Superior temporal gyrus (tissue), 1 donor: ENCODE data around the gene CCDC66.
"Not testable (repeated sequence)": the region's sequence is repeated elsewhere in the genome, so short reads cannot be mapped to it uniquely, and the experiment has no call there.

Experiments
- DNase-seq: peaks from one replicate; pipeline ENCODE4 v3.0.0-alpha.2; 2016; ENCODE audit errors: extremely low spot score

Gene CCDC66

DNA sequence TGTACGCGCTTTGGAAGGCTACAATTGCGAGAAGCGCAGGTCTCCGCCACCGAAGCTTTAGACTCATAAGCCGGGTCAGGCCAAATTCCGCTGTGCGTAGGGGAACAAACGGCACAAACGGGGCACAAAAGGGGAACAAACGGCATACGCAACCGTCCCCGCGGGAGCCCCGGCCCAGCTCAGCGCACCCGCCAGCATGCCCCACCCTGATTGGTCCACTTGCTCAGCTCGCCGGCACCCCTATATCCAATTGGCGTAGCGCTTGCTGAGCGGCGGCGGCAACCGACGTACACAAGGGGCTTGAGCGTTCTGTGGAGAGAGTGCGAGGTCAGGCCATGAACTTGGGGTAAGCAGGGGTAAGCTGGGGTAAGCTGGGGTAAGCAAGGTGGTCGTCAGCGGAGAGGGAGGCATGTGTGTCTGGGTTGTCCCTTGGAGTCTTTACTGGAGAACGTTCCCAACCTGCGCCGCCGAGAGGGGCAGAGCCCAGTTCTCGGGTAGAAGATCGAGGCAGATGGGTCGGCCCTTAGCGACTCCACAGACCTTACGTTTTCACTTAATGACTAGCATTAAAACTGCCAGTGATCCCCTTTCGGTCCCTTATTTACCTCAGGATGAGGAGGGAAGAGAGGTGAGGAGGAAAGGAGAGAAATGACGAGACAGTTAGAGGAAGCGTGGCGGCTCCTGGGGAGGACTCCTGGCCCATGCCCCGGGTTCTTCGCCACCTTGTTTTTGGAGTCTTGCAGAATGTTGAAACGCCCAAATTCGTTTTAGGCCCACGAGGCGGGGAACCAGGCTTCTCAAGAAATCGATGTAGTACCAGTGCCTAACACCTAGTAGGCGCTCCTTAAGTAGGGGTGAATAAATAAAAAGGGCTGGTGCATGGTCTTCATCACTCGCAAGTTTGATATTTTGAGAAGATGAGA is at the start of gene CCDC66:
Gene CCDC66 (plus strand): TSS at position 268 of the 923 bp plus-strand sequence. CDS start 68 bp downstream, at position 336.
- peak; percentile 89 for DNase-seq

DNA sequence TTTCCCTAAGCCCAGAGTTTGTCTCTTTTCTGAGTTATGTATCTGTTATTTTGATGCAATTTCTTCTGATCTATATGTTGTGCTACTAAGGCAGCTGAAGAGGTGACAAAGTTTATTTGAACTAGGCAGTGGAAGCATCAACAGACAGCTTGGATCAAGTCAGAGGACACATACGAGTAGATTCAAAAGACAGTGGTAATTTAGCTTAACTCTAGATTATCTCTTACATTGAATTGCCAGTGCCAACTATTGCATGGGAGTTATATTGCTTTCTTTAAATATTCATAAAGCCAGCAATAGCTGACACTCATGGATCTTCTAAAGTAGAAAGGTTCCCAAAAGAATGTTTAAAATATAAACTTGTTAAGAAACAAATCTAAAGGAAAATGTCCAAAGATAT is 37.3 kb upstream of the CCDC66 start:
- no peak for DNase-seq

DNA sequence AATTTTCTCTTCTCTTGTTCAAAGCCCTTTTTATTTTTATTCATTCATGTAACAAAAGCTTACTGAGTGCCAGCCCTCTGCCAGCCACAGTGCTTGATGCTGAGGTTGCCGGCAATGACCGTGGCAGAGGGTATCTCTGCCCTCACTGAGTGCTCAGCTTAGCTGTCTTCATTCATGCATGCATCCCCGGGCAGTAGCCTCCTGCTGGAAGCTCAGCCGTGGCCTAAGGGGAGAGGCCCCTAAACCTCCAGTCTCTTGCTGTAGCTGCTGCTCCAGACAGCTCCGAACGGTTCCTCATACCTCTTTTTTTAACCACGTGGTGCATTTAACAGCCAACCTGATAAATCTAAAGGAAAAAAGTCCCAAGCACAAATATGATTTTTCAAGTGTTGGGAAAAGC is 34.6 kb upstream of the CCDC66 start:
- no peak for DNase-seq

DNA sequence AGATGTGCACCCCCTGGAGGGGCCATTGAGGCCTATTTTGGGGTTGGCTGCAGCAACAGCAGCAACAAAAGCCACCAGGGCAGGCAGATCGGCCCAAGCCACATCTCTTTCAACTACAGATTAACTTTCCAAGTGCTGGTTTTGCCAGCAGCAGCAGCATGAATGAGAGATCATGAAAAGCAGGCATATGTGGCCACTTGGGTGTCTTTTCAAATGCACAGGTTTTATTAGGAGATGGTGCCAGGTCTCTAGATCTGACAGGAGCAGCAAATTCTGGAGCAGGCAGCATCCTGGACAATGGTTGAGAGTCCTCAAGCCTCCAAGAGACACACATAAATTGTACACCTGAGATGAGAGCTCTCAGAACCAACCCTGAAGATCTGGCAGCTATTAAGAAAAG is 31.7 kb upstream of the CCDC66 start:
- no peak for DNase-seq

DNA sequence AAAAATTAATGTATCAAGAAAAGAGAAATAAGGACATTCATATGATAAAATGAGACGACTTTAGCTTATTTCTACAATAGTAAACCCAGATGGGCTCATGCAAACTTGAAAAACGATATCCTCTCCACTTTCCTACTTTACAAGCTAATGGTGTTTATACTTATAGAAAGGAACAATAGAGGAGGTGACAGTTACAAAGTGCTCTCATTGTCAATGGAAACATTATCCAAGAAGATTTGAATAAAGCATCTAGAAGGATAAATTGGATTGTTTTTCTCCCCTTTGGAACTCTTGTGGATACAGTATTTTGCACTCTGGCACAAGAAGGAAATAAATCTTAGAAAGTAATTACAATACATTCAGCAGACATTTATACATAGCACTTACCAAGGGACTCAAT is 20.2 kb upstream of the CCDC66 start:
- no peak for DNase-seq

DNA sequence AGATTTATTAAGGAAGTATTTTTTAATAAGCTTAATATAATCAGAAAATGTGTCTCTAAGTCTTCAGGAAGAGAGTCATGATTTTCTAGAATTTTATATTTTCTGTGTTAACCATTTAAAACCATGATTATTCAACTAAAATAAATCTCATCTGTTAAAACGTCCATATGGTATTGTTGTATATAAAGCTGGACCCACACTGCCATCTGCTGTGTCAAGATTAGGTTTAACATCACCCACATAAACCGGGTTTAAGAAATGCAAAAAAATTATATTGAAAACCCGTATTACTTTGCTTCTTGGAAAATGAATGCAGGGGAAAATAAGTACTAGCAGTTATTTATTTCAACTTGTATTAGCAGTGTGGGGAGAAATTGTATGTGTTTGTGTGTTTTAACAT is 9.5 kb upstream of the CCDC66 start:
- peak; percentile 54 for DNase-seq

DNA sequence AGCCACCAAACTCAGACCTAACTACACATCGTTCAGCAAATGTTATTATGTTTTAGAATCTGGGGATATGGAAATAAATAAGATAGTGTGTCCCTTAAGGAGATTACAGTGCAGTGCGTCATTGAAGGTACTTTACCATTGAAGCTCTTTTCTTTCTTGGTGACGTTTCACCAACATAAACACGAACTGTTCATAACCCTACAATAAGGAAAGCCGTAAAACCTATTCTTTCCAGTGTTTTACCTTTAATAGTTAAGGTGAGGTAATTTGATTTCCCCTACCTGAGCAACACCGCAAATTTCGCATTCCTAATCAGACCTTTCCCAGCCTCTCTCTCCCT is 826 bp downstream of the CCDC66 start:
- no peak for DNase-seq

DNA sequence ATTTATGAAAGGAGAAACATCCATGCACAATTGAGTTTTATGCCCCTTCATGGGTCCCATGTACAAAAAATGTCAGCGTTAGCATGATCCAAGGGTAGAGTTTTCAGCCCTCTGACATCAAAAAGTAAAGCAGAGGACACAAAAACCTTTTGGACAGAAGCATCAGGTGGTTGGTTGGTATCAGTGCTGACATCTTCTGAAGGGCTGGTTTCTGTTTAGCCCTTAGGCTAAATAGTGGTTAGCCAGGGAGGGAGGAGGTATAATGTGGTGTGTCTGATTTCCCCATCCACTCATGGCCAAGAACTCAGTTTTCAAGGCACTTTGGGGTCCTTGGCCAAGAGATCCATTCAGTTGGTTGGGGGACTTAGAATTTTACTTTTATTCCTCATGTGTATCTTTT is 16.5 kb downstream of the CCDC66 start:
- no peak for DNase-seq

DNA sequence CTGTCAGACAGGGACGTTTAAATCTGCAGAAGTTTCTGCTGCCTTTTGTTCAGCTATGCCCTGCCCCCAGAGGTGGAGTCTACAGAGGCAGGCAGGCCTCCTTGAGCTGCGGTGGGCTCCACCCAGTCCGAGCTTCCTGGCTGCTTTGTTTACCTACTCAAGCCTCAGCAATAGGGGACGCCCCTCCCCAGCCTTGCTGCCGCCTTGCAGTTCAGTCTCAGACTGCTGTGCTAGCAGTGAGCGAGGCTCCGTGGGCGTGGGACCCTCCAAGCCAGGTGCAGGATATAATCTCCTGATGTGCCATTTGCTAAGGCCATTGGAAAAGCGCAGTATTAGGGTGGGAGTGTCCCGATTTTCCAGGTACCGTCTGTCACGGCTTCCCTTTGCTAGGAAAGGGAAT is 25.0 kb downstream of the CCDC66 start:
- not testable (repeated sequence) for DNase-seq

DNA sequence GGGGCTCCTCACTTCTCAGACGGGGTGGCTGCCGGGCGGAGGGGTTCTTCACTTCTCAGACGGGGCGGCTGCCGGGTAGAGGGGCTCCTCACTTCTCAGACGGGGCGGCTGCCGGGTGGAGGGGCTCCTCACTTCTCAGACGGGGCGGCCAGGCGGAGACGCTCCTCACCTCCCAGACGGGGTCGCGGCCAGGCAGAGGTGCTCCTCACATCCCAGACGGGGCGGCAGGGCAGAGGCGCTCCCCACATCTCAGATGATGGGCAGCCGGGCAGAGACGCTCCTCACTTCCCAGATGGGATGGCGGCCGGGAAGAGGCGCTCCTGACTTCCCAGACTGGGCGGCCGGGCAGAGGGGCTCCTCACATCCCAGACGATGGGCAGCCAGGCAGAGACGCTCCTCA is 27.3 kb downstream of the CCDC66 start:
- not testable (repeated sequence) for DNase-seq

DNA sequence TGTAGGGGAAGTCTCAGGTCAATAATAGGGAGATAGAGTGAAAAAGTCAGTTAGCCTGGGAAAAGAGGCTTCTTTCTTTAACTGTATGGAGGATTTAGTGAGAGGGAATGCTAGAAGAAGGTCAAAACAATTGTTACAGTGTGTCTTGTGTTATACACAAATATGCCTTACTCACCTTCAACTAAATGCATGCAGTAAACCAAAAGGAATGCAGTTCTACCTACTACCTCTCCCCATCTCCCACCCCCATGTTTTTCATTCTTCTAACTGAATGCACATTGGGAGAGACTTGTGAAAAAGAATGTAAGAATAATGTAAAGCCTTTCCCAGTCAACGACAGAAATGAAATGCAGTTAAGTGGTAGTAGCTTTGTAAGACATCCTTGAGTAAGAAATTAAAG is 33.8 kb downstream of the CCDC66 start:
- DNase-seq: no peak

DNA sequence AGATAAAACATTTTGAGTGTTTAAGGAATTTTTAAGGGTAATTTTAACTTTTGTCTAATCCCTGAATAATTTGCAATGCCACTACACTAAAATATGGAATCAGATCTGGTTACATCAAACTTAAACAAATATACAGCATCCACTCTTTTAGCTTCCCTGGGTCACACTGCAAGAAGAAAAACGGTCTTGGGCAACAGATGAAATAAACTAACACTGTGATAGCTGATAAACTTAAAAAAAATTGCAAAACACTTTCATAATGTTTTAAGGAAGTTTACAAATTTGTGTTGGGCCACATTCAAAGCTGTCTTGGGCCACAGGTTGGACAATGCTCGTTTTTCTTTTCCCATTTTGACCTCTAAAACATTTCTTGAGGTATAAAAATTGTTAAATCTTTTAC is 34.3 kb downstream of the CCDC66 start:
- DNase-seq: no peak

DNA sequence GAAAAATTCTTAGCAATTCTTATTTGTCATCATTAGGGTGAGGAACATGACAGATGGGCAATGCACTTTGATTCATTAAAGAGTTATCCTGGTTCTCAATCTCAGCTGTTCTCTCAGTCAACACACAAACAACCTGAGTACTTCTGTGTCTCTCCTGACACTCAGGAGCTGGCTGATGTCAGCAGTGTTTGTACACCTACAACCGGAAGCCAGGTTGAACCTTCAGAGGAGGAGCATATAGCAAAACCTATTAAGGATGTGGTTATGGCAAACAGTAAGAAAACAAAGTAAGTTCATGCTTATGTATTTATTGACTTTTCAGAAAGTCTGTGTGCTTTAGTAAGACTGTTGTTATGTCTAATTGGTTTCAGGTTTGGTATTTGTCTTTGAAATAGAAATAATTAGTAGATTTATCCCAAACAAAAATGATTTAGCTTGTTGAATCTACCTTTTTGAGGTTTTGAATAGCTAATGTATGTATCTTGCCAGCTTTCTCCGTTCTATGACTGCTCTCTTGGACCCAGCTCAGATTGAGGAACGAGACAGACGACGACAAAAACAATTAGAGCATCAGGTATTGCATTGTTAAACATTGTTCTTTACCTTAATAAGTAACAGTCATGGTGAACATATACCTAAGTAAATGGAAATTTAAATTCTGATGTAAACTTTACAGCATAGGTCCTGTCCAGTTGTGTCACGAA is 36.6 kb downstream of the CCDC66 start:
- DNase-seq: peak; percentile 3

DNA sequence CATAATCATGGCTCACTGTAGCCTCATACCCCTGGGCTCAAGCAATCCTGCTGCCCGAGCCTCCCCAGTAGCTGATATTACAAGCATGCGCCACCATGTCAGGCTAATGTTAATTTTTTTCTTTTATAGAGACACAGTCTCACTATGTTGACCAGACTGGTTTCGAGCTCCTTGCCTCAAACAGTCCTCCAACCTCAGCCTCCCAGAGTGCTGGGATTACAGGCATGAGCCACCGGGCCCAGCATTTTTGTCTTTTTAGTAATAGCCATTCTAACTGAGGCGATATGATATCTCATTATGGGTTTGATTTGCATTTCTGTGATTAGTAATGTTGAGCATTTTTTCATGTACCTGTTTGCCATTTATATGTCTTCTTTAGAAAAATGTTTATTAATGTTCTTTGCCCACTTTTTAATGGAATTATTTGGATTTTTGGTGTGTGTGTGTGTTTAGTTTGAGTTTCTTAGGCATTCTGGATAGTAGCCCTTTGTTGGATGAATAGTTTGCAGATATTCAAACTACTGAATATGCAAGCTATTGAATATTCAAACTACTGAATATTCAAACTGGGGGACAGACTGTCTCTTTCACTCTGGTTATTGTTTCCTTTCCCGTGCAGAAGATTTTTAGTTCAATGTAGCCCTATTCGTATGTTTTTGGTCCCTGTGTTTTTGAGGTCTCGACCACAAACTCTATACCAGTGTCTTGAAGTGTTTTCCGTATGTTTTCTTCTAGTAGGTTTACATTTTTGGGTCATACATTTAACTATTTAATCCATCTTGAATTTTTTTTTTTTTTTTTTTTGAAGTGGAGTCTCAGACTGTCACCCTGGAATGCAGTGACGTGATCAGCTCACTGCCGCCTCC is 39.2 kb downstream of the CCDC66 start:
- DNase-seq: peak; percentile 4

DNA sequence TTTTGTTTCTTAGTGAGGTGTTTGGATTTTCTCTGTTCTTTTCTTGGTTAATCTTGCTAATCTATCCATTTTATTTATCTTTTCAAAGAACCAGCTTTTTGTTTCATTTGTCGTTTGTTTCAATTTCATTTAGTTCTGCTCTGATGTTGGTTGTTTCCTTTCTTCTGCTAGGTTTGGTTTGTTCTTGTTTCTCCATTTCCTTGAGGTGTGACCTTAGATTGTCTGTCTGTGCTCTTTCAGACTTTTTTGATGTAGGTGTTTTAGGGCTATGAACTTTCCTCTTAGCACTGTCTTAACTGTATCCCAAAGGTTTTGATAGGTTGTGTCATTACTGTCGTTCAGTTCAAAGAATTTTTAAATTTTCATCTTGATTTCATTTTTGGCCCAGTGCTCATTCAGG is 51.5 kb downstream of the CCDC66 start:
- DNase-seq: not testable (repeated sequence)

DNA sequence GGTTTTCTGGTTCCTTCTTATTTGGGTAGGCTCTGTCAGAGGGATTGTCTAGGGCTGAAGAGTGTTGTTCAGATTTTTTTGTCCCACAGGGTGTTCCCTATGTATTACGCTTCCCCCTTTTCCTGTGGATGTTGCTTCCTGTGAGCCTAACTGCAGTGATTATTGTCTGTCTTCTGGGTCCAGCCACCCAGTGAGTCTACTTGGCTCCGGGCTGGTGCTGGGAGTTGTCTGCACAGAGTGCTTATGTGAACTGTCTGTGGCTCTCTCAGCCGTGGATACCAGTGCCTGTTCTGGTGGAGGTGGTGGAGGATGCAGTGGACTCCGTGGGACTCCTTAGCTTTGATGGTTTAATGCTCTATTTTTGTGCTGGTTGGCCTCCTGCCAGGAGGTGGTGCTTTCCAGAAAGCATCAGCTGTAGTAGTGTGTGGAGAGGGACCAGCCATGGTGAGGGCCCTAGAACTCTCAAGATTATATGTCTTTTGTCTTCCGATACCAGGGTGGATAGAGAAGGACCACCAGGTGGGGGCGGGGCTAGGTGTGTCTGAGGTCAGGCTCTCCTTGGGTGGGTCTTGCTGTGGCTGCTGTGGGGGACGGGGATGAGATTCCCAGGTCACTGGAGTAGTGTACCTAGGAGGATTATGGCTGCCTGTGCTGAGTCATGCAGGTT is 53.8 kb downstream of the CCDC66 start:
- peak; percentile 5 for DNase-seq

DNA sequence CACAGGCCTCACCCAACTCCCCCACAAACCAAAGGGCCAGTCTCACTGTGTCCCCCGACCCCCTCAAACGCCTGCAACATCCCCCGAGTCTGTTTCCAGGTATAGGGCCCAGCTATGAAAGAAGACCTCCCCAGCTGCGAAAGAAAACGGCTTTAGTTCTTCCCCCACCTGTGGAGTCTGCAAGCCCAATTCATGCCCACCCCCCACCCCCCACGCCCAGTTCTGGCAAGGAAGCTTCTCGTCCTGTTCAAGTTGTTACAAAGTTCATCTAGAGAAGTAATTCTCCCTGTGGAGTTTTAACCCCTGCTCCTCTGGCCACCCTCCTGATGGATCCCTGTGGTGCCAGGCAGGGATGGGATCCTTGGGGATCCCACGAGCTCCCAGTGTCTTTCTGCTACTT is 54.4 kb downstream of the CCDC66 start:
- DNase-seq: no peak

DNA sequence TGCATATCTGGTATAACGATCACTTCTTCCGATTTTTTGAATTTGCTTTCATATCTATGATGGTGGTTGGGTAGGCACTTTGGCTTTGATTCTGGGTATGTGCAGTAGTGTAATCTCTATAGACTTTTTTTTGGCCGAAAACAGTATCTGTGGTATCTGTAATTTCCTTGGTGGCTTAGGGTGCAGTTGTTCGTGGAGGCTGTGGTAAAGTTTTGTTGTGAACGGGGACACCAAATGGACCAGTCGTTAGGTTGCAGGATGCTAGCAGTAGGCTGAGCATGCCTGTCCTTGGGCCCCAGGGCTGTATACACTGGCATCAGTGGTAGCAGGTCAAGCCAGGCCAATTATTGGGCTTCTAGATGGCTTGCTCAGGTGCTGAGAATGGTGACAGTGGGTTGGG is 55.2 kb downstream of the CCDC66 start:
- DNase-seq: no peak

DNA sequence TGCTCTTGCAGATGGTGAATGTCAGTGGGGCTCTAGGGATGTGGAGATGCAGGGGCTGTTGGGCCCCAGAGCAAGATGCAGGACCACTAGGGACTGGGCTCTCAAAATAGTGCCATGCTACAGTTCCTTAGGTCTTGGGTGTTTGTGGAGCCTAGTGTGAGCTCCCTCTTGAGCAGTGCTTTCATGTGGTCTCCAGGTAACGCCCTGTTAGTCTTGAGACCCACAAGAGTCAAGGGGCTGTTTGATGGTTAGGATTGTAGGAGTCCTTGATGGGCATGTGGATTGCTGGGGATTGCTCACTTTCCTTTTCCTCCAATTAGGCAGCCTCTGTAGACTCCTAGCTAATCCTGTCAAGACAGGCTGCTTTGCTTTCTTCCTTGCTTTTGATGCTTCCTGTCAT is 56.0 kb downstream of the CCDC66 start:
- no peak for DNase-seq

DNA sequence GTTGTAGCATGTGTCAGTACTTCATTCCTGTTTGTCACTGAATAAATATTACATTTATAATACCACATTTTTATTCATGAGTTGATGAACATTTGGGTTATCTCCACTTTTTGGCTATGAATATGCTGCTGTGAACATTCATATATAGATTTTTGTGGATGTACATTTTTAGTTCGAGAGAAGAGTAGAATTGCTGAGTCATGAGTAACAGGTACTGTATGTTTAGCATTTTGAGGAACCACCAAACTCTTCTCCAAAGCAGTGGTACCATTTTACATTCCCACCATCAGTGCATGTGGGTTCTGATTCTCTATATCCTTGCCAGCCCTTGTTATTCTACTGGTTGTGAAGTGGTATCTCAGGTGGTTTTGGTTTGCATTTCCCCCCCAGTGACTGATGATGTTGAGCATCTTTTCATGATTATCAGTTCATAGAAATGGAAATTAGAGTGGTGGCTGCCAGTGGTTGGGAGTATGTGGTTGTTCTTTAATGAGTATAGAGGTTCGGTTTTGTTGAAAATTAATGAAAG is 59.6 kb downstream of the CCDC66 start:
- peak; percentile 7 for DNase-seq

DNA sequence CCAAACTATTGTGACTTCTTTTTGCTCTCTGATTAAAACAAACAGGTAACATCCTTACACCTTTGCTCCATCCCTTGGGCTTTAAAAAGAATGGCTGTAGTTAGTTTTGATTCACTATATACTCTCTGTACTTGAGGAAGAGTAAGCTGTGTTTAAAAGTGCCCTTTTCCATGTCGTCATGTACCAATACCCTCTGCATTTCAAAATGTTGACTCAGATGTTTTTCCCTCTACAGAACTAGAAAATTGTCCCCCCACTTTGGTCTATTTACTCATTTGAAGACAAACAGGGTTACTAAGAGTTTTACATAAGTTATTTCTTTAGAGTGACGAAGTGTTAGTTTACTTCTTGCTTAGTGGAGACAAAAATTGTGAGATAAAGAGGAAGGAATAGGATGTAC is 63.4 kb downstream of the CCDC66 start:
- no peak for DNase-seq
